ENCODE measurements around the gene NPAS3. TPM values are rescaled to one million over a fixed set of nuclear protein-coding genes. Genes with fewer than 3 reads are reported as not detected.

Gene NPAS3
- total and polyA plus RNA-seq, 7 donors, result 0.04 to 1.5 (median 0.39) TPM

DNA sequence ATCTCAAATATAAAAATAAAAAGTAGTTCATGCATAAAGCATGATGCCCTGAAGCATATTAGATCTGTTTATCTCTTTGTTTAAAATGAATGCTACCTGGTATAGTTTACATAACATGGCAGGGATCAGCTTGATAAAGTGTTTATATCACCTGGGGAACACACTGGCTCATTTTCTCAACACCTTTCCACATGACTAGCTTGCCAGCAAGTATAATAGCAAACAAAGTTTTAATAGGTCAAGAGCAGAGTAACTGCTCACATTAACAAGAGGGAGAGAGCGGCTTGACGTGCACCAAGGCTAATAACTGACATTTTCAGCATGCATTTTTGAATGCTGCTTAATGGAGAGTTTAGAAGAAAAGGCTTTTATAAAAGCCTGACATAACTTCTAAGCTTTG, 765.8 kb downstream of the NPAS3 start:
- Histone ChIP-seq H3K4me1 (no peaks in the 10 kb centered on the region), H3K36me3 (ENCODE audit: insufficient read depth in 1 of 2, low read depth in 1 of 2) (no peaks in the 10 kb centered on the region), H3K27ac (no peak overlapping the region), H3K9me3 (no peaks in the 10 kb centered on the region), H3K27me3 (ENCODE audit: insufficient read depth in 3 of 3, low read length in 2 of 3) (no peaks in the 10 kb centered on the region), H3K4me3 (no peak overlapping the region)
- TF ChIP-seq CTCF (IDR thresholded peaks at IDR 0.05), result no peak
- intact Hi-C loops (cut with DNase I), result no loop called here
- 89 to 98% (median 95%) methylated on average over 2 of the region's 2 CpGs for WGBS, 3 donors
- no peak for ATAC-seq
- no peak for DNase-seq

DNA sequence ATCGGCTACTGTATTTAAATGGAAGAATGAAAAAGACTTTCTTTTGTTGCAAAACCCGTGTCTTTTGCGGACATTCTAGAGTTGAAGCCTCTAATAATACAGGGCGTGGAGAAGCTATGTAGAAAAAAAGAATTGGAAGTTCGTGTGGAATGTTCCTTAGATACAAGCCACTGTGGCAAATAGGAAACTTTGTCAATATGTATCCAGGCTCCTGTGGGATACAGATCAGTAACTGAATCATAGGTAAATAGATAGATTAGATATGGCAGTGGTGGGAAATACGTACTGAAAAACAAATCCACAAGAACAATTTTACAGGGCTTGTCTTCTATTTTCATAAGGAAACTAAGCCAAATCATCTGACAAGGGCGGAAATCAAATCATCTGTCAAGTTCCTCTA, 766.8 kb downstream of the NPAS3 start:
- TF ChIP-seq CTCF (IDR thresholded peaks at IDR 0.05), result no peak
- no peak for DNase-seq
- Histone ChIP-seq H3K27ac (no peak overlapping the region), H3K4me3 (no peak overlapping the region), H3K4me1 (no peaks in the 10 kb centered on the region), H3K9me3 (no peaks in the 10 kb centered on the region), H3K36me3 (ENCODE audit: insufficient read depth in 1 of 2, low read depth in 1 of 2) (no peaks in the 10 kb centered on the region), H3K27me3 (ENCODE audit: insufficient read depth in 3 of 3, low read length in 2 of 3) (no peaks in the 10 kb centered on the region)
- WGBS, 3 donors, result 89 to 91% (median 90%) methylated on average over 7 of the region's 7 CpGs
- intact Hi-C loops (cut with DNase I), result no loop called here
- ATAC-seq, result no peak

DNA sequence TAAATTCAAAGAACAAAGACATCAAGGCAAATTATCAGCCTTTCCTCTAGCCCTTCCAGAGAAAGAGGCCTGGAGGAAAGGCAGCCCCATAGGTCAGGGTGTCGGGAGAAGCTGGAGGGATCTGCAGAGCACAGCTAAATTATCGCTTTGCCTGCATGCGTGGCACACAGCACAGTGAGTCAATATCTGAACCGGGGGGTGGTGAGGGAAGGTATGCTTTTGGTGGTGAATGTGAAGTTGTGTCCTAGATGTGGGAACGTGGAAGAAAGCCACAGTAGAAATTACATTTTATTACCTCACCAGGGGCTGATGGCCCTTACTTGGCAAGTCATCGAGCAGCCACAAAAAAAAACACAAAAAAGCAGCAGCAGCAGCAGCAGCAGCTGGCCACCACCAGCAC, 769.0 kb downstream of the NPAS3 start:
- TF ChIP-seq CTCF (IDR thresholded peaks at IDR 0.05), result no peak
- intact Hi-C loops (cut with DNase I), result no loop called here
- no peaks in the 10 kb centered on the region for H3K4me1 ChIP-seq
- H3K9me3 ChIP-seq, result no peaks in the 10 kb centered on the region
- H3K36me3 ChIP-seq (ENCODE audit: insufficient read depth in 1 of 2, low read depth in 1 of 2), result no peaks in the 10 kb centered on the region
- H3K27me3 ChIP-seq (ENCODE audit: insufficient read depth in 3 of 3, low read length in 2 of 3), result no peaks in the 10 kb centered on the region
- DNase-seq (no peak), ATAC-seq (no peak)
- H3K27ac ChIP-seq, result no peak overlapping the region
- 36 to 54% (median 39%) methylated on average over 6 of the region's 6 CpGs for WGBS, 3 donors
- H3K4me3 ChIP-seq, result no peak overlapping the region

DNA sequence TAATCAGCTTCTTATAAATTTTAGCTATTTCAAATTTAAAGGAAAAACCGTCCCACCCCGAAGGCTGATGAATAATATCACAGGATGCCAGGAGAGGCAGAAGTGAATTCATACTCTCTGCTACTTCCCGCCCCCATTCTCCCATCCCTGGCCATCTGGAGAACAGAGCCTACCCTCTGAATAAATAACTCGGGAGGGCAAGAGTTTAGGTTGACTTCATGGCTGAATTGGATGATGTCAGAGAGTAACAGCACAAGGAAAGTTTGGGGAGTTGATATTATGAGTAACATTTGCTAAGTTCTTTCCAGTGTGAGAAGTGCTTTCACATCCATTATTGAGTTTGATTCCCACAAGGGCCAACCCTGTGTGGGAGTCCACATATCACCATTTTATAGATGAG, 770.6 kb downstream of the NPAS3 start:
- Histone ChIP-seq H3K4me3 (no peak overlapping the region), H3K9me3 (no peaks in the 10 kb centered on the region), H3K27me3 (ENCODE audit: insufficient read depth in 3 of 3, low read length in 2 of 3) (no peaks in the 10 kb centered on the region), H3K36me3 (ENCODE audit: insufficient read depth in 1 of 2, low read depth in 1 of 2) (no peaks in the 10 kb centered on the region), H3K4me1 (no peaks in the 10 kb centered on the region), H3K27ac (no peak overlapping the region)
- WGBS, 3 donors, result 76 to 82% (median 81%) methylated on average over 4 of the region's 4 CpGs
- intact Hi-C loops (cut with DNase I), result no loop called here
- DNase-seq (no peak), ATAC-seq (no peak)
- TF ChIP-seq CTCF (IDR thresholded peaks at IDR 0.05), result no peak

DNA sequence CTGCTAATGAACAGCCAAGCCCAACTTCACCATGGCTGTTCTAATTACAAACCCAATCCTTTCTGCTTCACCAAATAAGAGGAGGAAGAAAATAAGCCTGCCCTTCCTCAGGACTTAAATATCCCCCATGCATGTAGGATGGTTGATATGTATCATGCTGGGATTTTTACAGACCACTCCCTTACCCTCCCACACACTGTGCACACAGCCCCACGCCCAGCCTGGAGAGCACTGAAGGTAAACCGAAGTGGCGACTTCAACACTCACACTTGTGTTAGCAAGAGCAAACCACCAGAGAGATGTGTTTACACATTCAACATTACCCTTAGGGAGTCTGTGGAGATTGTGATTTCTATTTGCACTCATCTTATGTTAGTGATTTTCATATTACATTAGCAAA, 771.0 kb downstream of the NPAS3 start:
- no peaks in the 10 kb centered on the region for H3K27me3 ChIP-seq (ENCODE audit: insufficient read depth in 3 of 3, low read length in 2 of 3)
- no peak for ATAC-seq
- no peak overlapping the region for H3K27ac ChIP-seq
- no peaks in the 10 kb centered on the region for H3K36me3 ChIP-seq (ENCODE audit: insufficient read depth in 1 of 2, low read depth in 1 of 2)
- no peaks in the 10 kb centered on the region for H3K9me3 ChIP-seq
- intact Hi-C loops (cut with DNase I), result no loop called here
- no peak for TF ChIP-seq CTCF (IDR thresholded peaks at IDR 0.05)
- H3K4me1 ChIP-seq, result no peaks in the 10 kb centered on the region
- H3K4me3 ChIP-seq, result no peak overlapping the region
- DNase-seq, result no peak
- WGBS, 3 donors, result 93 to 96% (median 95%) methylated on average over 3 of the region's 3 CpGs

All from psoas muscle (tissue), 8 donors.